ENCODE data around the gene PRMT1. TPM values are rescaled to one million over a fixed set of nuclear protein-coding genes. Genes with fewer than 3 reads are reported as not detected.

Gene PRMT1
- total and polyA plus RNA-seq, 2 of the 13 experiments (the other 11 are each of a cell fraction or from before 2014, with no cell fraction given) = 324 to 374 TPM

DNA sequence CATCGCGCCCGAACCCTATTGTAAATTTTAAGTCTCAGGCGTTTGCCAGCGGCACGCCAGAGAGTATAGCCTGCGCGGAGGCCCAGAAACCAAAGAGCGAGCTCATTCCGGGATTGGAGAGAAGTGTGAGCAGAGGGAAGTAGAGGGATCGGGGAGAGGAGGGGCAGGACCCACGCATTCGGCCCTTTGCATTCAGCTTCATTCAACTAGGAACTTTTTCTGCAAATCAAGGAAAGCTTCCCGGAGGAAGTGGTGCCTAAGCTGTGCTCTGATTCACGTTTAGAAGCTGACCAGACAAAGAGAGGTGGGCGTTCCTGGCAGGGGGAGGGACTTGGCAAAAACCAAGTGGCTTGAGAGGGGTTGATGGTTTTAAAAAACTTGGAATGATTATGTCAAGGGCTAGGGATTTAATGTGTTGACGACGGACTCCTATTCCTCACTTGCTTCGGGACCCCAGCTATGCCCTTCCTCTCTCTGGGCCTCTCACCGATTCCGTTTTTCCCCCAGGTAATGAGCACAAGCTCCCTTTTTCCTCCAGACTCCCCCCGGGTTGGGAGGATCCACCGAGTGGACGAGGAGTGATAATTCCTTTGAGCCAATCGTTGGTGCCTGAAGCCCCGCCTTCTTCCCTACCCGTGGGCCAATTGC, 811 bp upstream of the PRMT1 start (continued):
- TF ChIP-seq AKAP8 (CRISPR knock-in tag; IDR thresholded peaks at IDR 0.05) = 0 out of 2 replicates have a peak, but pooled peaks have one; percentile 53
- TF ChIP-seq BRD4 (CRISPR knock-in tag; IDR thresholded peaks at IDR 0.05) = no peak
- no peak for TF ChIP-seq ZNF333 (CRISPR knock-in tag; IDR thresholded peaks at IDR 0.05; ENCODE audit: borderline replicate concordance)
- TF ChIP-seq, protein P1, sequence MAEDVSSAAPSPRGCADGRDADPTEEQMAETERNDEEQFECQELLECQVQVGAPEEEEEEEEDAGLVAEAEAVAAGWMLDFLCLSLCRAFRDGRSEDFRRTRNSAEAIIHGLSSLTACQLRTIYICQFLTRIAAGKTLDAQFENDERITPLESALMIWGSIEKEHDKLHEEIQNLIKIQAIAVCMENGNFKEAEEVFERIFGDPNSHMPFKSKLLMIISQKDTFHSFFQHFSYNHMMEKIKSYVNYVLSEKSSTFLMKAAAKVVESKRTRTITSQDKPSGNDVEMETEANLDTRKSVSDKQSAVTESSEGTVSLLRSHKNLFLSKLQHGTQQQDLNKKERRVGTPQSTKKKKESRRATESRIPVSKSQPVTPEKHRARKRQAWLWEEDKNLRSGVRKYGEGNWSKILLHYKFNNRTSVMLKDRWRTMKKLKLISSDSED (CRISPR knock-in tag; IDR thresholded peaks at IDR 0.05) = no peak
- TF ChIP-seq PAWR (CRISPR knock-in tag; IDR thresholded peaks at IDR 0.05; ENCODE audit: borderline replicate concordance) = no peak
- no peak for TF ChIP-seq AGO2 (optimal IDR thresholded peaks at IDR 0.05; ENCODE audit: low read depth, low read length)
- TF ChIP-seq, protein P2, sequence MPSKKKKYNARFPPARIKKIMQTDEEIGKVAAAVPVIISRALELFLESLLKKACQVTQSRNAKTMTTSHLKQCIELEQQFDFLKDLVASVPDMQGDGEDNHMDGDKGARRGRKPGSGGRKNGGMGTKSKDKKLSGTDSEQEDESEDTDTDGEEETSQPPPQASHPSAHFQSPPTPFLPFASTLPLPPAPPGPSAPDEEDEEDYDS (CRISPR knock-in tag; IDR thresholded peaks at IDR 0.05) = peak; percentile 82
- TF ChIP-seq ZNF282 (IDR thresholded peaks at IDR 0.05; ENCODE audit: partially characterized antibody) = no peak
- no peak for TF ChIP-seq XRCC5 (optimal IDR thresholded peaks at IDR 0.05; ENCODE audit: low read length)
- TF ChIP-seq, protein P3, sequence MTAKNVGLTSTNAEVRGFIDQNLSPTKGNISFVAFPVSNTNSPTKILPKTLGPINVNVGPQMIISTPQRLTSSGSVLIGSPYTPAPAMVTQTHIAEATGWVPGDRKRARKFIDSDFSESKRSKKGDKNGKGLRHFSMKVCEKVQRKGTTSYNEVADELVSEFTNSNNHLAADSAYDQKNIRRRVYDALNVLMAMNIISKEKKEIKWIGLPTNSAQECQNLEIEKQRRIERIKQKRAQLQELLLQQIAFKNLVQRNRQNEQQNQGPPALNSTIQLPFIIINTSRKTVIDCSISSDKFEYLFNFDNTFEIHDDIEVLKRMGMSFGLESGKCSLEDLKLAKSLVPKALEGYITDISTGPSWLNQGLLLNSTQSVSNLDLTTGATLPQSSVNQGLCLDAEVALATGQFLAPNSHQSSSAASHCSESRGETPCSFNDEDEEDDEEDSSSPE (CRISPR knock-in tag; IDR thresholded peaks at IDR 0.05) = no peak
- no peak for TF ChIP-seq HNF4G (IDR thresholded peaks at IDR 0.05; ENCODE audit: borderline replicate concordance, low read depth, low read length)
- no peak for TF ChIP-seq HNF4G (CRISPR knock-in tag; IDR thresholded peaks at IDR 0.05; ENCODE audit: borderline replicate concordance, low read depth)
- TF ChIP-seq MTF1 (CRISPR knock-in tag; IDR thresholded peaks at IDR 0.05) = no peak
- TF ChIP-seq ZNF34 (CRISPR knock-in tag; IDR thresholded peaks at IDR 0.05; ENCODE audit: borderline replicate concordance) = 0 out of 2 replicates have a peak, but pooled peaks have one; percentile 27
- no peak for TF ChIP-seq CAMTA2 (CRISPR knock-in tag; IDR thresholded peaks at IDR 0.05; ENCODE audit: borderline replicate concordance)
- no peak for TF ChIP-seq ZBTB21 (CRISPR knock-in tag; IDR thresholded peaks at IDR 0.05)
- TF ChIP-seq HCFC1 (IDR thresholded peaks at IDR 0.05; ENCODE audit: low read depth, low read length) = 0 out of 2 replicates have a peak, but pooled peaks have one; percentile 7
- no peak for TF ChIP-seq U2AF2 (IDR thresholded peaks at IDR 0.05; ENCODE audit: low read depth, low read length)
- TF ChIP-seq ZNF3 (CRISPR knock-in tag; IDR thresholded peaks at IDR 0.05) = no peak
- TF ChIP-seq RARA (CRISPR knock-in tag; IDR thresholded peaks at IDR 0.05) = no peak
- TF ChIP-seq, protein P4, sequence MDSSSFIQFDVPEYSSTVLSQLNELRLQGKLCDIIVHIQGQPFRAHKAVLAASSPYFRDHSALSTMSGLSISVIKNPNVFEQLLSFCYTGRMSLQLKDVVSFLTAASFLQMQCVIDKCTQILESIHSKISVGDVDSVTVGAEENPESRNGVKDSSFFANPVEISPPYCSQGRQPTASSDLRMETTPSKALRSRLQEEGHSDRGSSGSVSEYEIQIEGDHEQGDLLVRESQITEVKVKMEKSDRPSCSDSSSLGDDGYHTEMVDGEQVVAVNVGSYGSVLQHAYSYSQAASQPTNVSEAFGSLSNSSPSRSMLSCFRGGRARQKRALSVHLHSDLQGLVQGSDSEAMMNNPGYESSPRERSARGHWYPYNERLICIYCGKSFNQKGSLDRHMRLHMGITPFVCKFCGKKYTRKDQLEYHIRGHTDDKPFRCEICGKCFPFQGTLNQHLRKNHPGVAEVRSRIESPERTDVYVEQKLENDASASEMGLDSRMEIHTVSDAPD (CRISPR knock-in tag; IDR thresholded peaks at IDR 0.05) = 0 out of 2 replicates have a peak, but pooled peaks have one; percentile 31
- TF ChIP-seq ZNF558 (CRISPR knock-in tag; IDR thresholded peaks at IDR 0.05; ENCODE audit: borderline replicate concordance) = no peak
- TF ChIP-seq NFKBIZ (CRISPR knock-in tag; IDR thresholded peaks at IDR 0.05) = no peak
- TF ChIP-seq, protein P5, sequence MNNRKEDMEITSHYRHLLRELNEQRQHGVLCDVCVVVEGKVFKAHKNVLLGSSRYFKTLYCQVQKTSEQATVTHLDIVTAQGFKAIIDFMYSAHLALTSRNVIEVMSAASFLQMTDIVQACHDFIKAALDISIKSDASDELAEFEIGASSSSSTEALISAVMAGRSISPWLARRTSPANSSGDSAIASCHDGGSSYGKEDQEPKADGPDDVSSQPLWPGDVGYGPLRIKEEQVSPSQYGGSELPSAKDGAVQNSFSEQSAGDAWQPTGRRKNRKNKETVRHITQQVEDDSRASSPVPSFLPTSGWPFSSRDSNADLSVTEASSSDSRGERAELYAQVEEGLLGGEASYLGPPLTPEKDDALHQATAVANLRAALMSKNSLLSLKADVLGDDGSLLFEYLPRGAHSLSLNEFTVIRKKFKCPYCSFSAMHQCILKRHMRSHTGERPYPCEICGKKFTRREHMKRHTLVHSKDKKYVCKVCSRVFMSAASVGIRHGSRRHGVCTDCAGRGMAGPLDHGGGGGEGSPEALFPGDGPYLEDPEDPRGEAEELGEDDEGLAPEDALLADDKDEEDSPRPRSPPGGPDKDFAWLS (CRISPR knock-in tag; IDR thresholded peaks at IDR 0.05; ENCODE audit: borderline replicate concordance) = no peak
- no peak for TF ChIP-seq ZBTB7B (CRISPR knock-in tag; IDR thresholded peaks at IDR 0.05)

Data from HepG2 (cell line).